ENCODE measurements around the gene GEMIN7. TPM values are rescaled to one million over a fixed set of nuclear protein-coding genes. Genes with fewer than 3 reads are reported as not detected.

The GEMIN7 gene
- polyA plus RNA-seq, 1 donor (not counting 4 experiments of a cell fraction or from before 2014, with no cell fraction given) = 23.7 TPM

DNA sequence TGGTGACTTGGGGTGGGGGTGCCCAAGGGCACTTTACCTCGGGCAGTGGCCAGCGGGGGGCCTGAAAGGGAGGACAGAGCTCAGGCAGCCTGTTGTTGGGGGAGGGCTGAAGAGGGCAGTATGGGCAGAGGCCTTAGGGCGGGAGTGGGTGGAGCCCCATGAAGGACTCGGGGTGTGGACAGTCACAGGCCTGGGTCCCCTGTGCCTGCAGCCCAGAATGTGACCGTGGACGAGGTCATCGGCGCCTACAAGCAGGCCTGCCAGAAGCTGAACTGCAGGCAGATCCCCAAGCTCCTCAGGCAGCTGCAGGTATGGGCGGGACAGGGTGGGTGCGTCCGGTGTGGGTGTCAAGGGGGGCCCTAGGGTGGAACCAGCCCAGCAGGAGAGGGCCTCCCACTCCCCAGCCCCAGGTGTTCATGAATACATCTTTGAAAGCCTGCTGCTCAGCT is 59.3 kb downstream of the GEMIN7 start:
- Histone ChIP-seq H3K27me3 (ENCODE audit: control insufficient read depth, extremely low read depth, insufficient read depth, low read length) (no peaks in the 10 kb centered on the region), H3K9ac (ENCODE audit: control insufficient read depth, extremely low read depth, insufficient read depth, low read length) (no peak overlapping the region), H3K9me3 (ENCODE audit: control insufficient read depth, low read depth, low read length) (no peaks in the 10 kb centered on the region), H3K4me3 (ENCODE audit: control insufficient read depth in 2 of 3, extremely low read depth in 1 of 3, insufficient read depth in 2 of 3, low read depth in 1 of 3, low read length in 3 of 3) (no peak overlapping the region), H4K20me1 (ENCODE audit: control insufficient read depth, extremely low read depth, insufficient read depth, low read length) (no peaks in the 10 kb centered on the region), H3K4me2 (ENCODE audit: control insufficient read depth, extremely low read depth, insufficient read depth, low read depth, low read length) (no peak overlapping the region), H3K36me3 (ENCODE audit: control insufficient read depth in 2 of 2, extremely low read depth in 1 of 2, insufficient read depth in 2 of 2, low read length in 2 of 2) (peaks cover 11 to 12% of the 10 kb centered on the region in 2 experiments), H3K9me1 (ENCODE audit: control insufficient read depth, extremely low read depth, insufficient read depth, low read length) (peaks cover 3% of the 10 kb centered on the region), H3K4me1 (ENCODE audit: control insufficient read depth, extremely low read depth, insufficient read depth, low read length) (no peaks in the 10 kb centered on the region), H3K79me2 (ENCODE audit: control insufficient read depth, insufficient read depth, low read length) (peaks cover 19% of the 10 kb centered on the region), H2AFZ (ENCODE audit: control insufficient read depth, low read length) (no peak overlapping the region), H3K27ac (ENCODE audit: control insufficient read depth, insufficient read depth, low read length) (no peak overlapping the region)
- FAIRE-seq (no peak), DNase-seq (ENCODE audit: low read depth, low spot score) (no peak)
- TF ChIP-seq EZH2 (IDR thresholded peaks at IDR 0.05; ENCODE audit: low read length) = no peak
- TF ChIP-seq, protein P1, sequence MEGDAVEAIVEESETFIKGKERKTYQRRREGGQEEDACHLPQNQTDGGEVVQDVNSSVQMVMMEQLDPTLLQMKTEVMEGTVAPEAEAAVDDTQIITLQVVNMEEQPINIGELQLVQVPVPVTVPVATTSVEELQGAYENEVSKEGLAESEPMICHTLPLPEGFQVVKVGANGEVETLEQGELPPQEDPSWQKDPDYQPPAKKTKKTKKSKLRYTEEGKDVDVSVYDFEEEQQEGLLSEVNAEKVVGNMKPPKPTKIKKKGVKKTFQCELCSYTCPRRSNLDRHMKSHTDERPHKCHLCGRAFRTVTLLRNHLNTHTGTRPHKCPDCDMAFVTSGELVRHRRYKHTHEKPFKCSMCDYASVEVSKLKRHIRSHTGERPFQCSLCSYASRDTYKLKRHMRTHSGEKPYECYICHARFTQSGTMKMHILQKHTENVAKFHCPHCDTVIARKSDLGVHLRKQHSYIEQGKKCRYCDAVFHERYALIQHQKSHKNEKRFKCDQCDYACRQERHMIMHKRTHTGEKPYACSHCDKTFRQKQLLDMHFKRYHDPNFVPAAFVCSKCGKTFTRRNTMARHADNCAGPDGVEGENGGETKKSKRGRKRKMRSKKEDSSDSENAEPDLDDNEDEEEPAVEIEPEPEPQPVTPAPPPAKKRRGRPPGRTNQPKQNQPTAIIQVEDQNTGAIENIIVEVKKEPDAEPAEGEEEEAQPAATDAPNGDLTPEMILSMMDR (optimal IDR thresholded peaks at IDR 0.05 in 1 of 3, IDR thresholded peaks at IDR 0.05 in 1 of 3, conservative IDR thresholded peaks at IDR 0.05 in 1 of 3; ENCODE audit: extremely low read depth in 1 of 3, insufficient read depth in 2 of 3, low read length in 3 of 3) = no peak
- dilution Hi-C loops (cut with MboI; ENCODE audit: extremely low pct_ligation_motif_present, low sequenced_read_pairs) = no loop called here

DNA sequence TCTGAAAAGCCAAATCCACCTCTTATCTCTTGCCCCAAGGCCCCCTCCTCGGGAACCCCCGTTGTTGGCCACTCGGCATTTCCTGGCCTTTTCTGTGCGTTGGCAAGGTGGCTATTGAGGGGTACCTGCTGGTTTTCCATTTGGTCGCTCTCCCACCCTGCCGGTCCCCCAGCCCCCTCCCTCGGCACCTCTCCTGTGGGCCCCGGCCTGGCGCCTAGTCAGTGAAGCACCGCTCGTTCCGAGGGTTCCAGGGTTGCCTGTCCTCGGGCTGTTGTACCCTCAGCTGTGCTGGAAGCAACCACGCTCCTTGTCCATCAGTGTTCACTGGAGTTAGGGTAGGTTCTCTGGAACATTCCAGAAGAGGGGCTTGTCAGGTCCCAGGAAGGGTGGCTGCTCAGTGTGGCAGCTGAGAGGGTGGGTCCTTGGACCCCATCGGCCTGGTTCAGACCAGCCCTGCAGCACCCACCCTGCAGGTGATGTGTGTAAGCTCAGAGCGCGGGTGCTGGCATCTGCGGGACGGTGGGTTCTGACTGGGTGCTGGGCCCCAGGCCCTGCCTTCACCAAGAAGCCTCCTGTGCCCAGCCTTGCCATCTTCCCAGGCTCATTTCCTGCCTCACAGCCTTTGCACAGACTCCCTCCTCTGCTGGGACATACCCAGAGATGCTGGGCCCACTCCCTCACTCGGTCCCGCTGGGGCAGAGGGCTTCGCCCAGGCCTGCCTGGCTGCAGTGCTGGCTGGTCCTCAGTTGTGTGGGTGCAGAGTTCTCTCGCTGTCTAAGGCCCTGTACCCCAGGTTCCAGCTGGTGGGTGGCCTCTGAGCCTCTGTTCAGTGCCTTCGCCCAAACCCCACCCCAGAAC is 60.5 kb downstream of the GEMIN7 start:
- no peak overlapping the region for H3K9ac ChIP-seq (ENCODE audit: control insufficient read depth, extremely low read depth, insufficient read depth, low read length)
- no peak for DNase-seq (ENCODE audit: low read depth, low spot score)
- H3K27ac ChIP-seq (ENCODE audit: control insufficient read depth, insufficient read depth, low read length) = no peak overlapping the region
- H3K4me3 ChIP-seq (ENCODE audit: control insufficient read depth in 2 of 3, extremely low read depth in 1 of 3, insufficient read depth in 2 of 3, low read depth in 1 of 3, low read length in 3 of 3) = no peak overlapping the region
- no peaks in the 10 kb centered on the region for H3K9me3 ChIP-seq (ENCODE audit: control insufficient read depth, low read depth, low read length)
- H3K9me1 ChIP-seq (ENCODE audit: control insufficient read depth, extremely low read depth, insufficient read depth, low read length) = peaks cover 3% of the 10 kb centered on the region
- peaks cover 17% of the 10 kb centered on the region for H3K79me2 ChIP-seq (ENCODE audit: control insufficient read depth, insufficient read depth, low read length)
- peaks cover 11 to 14% of the 10 kb centered on the region in 2 experiments for H3K36me3 ChIP-seq (ENCODE audit: control insufficient read depth in 2 of 2, extremely low read depth in 1 of 2, insufficient read depth in 2 of 2, low read length in 2 of 2)
- H3K27me3 ChIP-seq (ENCODE audit: control insufficient read depth, extremely low read depth, insufficient read depth, low read length) = no peaks in the 10 kb centered on the region
- H2AFZ ChIP-seq (ENCODE audit: control insufficient read depth, low read length) = no peak overlapping the region
- dilution Hi-C loops (cut with MboI; ENCODE audit: extremely low pct_ligation_motif_present, low sequenced_read_pairs) = no loop called here
- H3K4me2 ChIP-seq (ENCODE audit: control insufficient read depth, extremely low read depth, insufficient read depth, low read depth, low read length) = no peak overlapping the region
- FAIRE-seq = no peak
- TF ChIP-seq, protein P1 (optimal IDR thresholded peaks at IDR 0.05 in 1 of 3, IDR thresholded peaks at IDR 0.05 in 1 of 3, conservative IDR thresholded peaks at IDR 0.05 in 1 of 3; ENCODE audit: extremely low read depth in 1 of 3, insufficient read depth in 2 of 3, low read length in 3 of 3) = no peak
- TF ChIP-seq EZH2 (IDR thresholded peaks at IDR 0.05; ENCODE audit: low read length) = no peak
- H4K20me1 ChIP-seq (ENCODE audit: control insufficient read depth, extremely low read depth, insufficient read depth, low read length) = no peaks in the 10 kb centered on the region
- no peaks in the 10 kb centered on the region for H3K4me1 ChIP-seq (ENCODE audit: control insufficient read depth, extremely low read depth, insufficient read depth, low read length)
